ENCODE results near the gene SRP14.

SRP14 gene

GRCh38 chr15:40053079-40053830 lies 14.3 kb upstream of the SRP14 start:
- H3K4me3 ChIP-seq (ENCODE audit: low read depth, low read length): no peak overlapping the region
- no peak for TF ChIP-seq CTCF (IDR thresholded peaks at IDR 0.05; ENCODE audit: control insufficient read depth, extremely low read depth, insufficient read depth)
- DNase-seq (ENCODE audit: low read depth): no peak

GRCh38 chr15:40052604-40053003 lies 13.6 kb upstream of the SRP14 start:
- no peak for DNase-seq (ENCODE audit: low read depth)
- no peak for TF ChIP-seq CTCF (IDR thresholded peaks at IDR 0.05; ENCODE audit: control insufficient read depth, extremely low read depth, insufficient read depth)
- no peak overlapping the region for H3K4me3 ChIP-seq (ENCODE audit: low read depth, low read length)

GRCh38 chr15:40051616-40052415 lies 12.8 kb upstream of the SRP14 start:
- H3K4me3 ChIP-seq (ENCODE audit: low read depth, low read length): no peak overlapping the region
- no peak for TF ChIP-seq CTCF (IDR thresholded peaks at IDR 0.05; ENCODE audit: control insufficient read depth, extremely low read depth, insufficient read depth)
- no peak for DNase-seq (ENCODE audit: low read depth)

- no peak for TF ChIP-seq CTCF (IDR thresholded peaks at IDR 0.05; ENCODE audit: control insufficient read depth, extremely low read depth, insufficient read depth)
- DNase-seq (ENCODE audit: low read depth): no peak
- H3K4me3 ChIP-seq (ENCODE audit: low read depth, low read length): no peak overlapping the region
These were observed 11.9 kb upstream of the SRP14 start for GRCh38 chr15:40050788-40051470.

- no peak for TF ChIP-seq CTCF (IDR thresholded peaks at IDR 0.05; ENCODE audit: control insufficient read depth, extremely low read depth, insufficient read depth)
- DNase-seq (ENCODE audit: low read depth): no peak
- H3K4me3 ChIP-seq (ENCODE audit: low read depth, low read length): no peak overlapping the region
These were observed 10.0 kb upstream of the SRP14 start for GRCh38 chr15:40048926-40049475.

- no peak for TF ChIP-seq CTCF (IDR thresholded peaks at IDR 0.05; ENCODE audit: control insufficient read depth, extremely low read depth, insufficient read depth)
- H3K4me3 ChIP-seq (ENCODE audit: low read depth, low read length): no peak overlapping the region
- no peak for DNase-seq (ENCODE audit: low read depth)
These were observed 9.3 kb upstream of the SRP14 start for GRCh38 chr15:40048211-40048792.

Measured in LNCaP clone FGC (cell line).